GM18870 (cell line): ENCODE measurements around the gene LBX2.
"Not testable (repeated sequence)": the region's sequence is repeated elsewhere in the genome, so short reads cannot be mapped to it uniquely, and the experiment has no call there.

Experiments used
- ATAC-seq: cut with Tn5 transposase; IDR thresholded peaks from one replicate; pipeline ENCODE4 v1.9.1; 2021; ENCODE audit warnings: moderate library complexity; ENCODE audit not compliant: unreplicated experiment

LBX2 gene

DNA sequence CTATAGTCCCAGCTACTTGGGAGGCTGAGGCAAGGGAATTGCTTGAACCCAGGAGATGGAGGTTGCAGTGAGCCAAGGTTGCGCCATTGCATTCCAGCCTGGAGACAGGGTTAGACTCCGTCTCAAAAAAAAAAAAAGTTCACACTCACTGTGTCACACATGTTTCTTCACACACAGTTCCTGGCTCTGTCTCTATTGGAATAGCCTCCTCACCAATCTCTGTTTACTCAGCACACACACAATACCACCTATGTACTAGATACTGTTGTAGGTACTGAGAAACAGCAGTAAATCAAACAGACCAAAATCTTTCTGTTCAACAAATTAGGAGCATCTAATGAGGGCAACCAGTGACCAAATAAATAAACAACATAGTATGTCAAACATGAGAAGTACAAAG lies 13.3 kb downstream of the LBX2 start:
- ATAC-seq: no peak

GRCh38 chr2:74483675-74484164 lies 15.7 kb downstream of the LBX2 start:
- ATAC-seq: not testable (repeated sequence)

DNA sequence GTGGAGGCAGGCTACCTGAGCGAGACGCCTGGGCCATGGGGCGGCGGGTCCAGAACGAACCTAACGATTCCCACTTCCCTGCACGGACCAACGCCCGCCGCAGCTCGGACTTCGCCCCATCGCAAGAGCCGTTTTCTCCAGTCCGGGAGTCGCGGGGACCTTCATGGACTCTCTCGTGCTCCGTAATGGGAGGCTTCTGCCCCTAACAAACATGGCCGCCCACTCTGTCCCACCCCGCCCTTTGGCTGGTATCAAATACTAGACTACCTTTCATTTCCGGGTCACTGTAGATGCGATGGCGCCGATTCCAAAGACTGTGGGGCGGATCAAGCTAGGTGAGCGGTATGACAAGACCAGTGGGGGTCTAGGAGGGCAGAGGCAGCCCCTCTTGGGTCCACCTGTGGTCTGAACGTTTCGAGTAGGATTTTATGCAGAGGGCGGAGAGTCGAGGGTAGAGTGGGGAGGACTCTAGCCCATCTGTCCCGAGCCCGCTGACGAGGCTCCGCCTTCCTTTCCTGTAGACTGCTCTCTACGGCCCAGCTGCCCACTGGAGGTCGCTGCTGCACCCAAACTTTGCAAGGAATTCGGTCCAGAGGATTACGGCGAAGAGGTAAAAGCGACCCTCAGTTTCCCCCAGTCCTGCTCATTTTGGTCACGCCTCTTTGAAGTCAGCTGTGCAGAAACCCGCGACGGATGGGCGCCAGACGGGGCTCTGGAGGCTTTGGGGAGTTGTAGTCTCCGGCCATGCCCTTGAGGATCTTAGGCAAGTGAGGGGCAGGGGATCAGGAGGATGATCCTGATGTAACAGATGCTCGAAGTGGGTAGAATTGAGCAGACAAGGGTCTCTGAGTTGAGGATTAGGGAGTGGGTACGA lies 16.4 kb downstream of the LBX2 start, which contains the start of the genes CCDC142 and TTC31:
Gene CCDC142, minus strand, starts transcription at position 198 of the 874 bp plus-strand sequence. Its CDS starts 161 bp downstream, at position 37.
Gene TTC31, plus strand, starts transcription at position 281 of the 874 bp plus-strand sequence. Its CDS starts 15 bp downstream, at position 296.
- peak; percentile 91 for ATAC-seq

DNA sequence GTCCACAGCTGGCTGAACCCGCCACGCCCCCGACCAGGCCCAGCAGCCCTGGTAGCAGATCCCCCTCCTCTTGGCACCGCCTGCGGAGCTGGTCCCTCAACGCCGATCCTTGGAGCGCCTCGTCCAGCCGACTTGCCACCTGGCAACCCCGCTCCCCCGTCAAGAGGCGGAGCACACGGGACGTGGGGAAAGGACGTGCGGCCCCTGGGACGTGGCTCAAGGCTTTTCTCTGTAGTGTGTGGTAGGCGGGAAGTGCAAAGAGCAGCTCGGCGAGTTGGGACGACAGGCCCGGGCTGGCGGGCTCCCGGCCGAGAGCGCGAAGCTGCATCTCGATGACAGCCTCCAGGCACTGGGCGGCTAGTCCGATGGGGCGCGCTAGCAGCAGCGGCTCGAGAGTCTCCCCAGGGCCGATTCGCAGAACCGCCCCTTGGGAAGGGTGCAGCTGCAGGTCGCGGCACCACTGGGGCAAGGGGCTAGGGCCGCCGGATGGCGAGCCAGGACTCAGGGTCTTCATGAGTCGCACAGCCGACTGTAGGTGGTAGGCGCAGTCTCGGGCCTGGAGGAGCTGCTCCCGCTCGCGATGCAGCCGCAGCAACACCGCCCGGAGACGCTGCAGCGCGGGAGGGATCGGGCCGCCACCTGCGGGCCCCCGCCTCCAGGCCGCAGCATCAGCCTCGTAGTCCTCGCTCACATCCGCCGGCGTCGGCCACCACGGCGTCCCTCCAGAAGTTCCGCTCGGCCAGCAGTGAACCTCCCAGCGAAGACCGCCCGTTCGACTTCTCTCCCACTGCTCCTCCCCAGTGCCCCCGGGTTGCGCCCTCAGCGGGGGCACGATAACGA lies 17.2 kb downstream of the LBX2 start:
- peak; percentile 33 for ATAC-seq

GRCh38 chr2:74481431-74481830 lies 18.0 kb downstream of the LBX2 start:
- no peak for ATAC-seq

- ATAC-seq: no peak
Measured at GRCh38 chr2:74474899-74475298, 24.5 kb downstream of the LBX2 start.

DNA sequence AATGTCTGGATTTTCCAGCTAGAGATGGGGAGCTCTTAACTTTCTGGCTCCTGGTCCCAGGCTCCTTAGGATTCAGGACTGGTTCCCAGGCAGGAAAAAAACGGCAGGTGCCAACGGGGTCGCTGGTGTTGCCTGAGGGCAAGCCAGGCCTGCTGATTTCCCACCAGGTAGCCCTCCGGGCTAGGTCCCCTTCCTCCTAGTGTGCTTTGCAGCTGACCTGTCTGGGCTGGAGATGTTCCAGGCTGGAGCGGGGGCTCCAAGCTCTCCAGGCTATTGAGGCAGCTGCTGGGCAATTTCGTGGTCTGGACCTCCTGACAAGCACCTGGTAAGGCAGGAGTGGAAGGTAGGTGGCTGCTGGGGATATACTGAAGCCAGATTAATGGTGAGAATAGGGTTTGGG lies 24.9 kb downstream of the LBX2 start:
- ATAC-seq: no peak

DNA sequence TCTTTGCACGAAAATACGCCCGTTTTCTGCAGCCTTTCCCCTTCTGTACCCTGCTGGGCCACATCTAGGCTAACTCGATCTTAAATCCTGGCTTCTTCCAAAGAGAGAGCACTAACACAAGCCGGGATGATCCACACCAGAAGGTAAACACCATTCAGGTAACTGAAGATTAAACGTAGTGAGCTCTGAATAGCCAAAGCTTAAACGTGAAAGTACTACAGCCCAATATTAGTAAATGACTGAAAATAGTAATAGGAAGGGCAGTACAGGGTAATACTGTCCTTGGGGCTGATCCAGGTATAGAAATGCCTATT lies 26.5 kb downstream of the LBX2 start:
- ATAC-seq: no peak

- ATAC-seq: peak; percentile 60
Measured at GRCh38 chr2:74472086-74472944, 27.1 kb downstream of the LBX2 start, which contains the start of gene MRPL53. MRPL53 (minus strand) TSS chr2:74472680; CDS start chr2:74472660, 20 bp downstream.

DNA sequence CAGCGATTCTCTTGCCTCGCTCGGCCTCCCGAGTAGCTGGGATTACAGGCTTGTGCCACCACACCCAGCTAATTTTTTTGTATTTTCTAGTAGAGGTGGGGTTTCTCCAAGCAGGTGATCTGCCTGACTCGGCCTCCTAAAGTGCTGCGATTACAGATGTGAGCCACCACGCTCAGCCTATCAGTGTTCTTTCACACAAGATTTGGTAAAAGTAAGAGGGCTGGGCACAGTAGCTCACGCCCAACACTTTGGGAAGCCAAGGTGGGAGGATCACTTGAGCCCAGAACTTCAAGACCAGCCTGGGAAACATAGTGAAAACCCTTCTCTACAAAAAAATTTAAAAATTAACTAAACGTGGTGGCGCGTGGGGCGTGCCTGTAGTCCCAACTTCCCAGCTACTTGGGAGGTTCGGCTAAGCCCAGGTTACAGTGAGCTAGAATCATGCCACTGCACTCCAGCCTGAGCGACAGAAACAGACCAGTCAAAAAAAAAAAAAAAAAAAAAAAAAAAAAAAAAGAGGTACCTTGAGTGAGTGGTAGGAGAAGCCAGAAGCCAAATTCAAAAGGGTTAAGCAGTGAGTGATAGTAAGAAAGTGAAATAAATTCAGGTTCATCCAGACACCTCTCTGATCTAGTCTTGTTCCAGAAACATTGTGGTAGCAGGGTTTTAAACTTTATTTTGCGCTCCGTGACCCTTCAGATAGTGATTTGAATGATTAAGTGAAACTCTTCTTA lies 27.9 kb downstream of the LBX2 start:
- no peak for ATAC-seq

- not testable (repeated sequence) for ATAC-seq
Measured at GRCh38 chr2:74470742-74471141, 28.7 kb downstream of the LBX2 start.

GRCh38 chr2:74464406-74464805 lies 35.0 kb downstream of the LBX2 start:
- no peak for ATAC-seq

GRCh38 chr2:74462786-74463105 lies 36.7 kb downstream of the LBX2 start:
- ATAC-seq: no peak

DNA sequence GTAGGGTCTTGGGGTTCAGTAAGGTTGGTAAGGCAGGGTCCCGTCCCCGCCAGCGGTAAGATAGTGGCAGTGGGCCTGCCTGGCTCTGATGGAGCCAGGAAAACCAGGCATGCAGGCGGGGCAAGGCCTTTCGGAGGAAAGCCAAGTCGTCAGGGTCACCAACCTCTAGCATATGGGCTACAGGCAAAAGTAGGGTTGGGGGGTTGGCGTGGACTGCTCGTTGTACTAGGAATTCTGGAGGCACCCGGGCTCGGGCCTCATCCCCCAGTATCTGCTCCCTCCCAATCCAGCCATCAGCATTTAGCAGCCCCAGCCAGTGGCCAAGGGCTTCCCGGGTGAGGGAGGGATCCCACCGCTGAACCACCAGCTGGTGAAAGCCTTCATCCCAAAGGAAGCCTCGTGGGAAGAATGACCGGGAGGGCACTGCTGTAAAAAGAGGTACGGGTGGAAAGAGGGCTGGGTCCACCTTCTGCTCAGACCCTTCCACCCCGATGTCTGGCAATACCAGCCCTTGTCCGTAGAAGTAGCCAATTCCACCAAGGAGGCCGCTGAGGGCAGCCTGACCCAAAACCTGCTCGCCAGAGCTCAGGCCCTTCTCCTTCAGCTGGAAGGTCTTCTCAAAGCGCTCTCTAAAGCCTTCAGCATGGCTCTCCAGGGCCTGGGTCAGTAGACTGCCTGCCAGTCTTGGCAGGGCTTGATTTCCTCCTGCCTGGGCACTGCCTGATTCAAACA lies 37.2 kb downstream of the LBX2 start:
- no peak for ATAC-seq

DNA sequence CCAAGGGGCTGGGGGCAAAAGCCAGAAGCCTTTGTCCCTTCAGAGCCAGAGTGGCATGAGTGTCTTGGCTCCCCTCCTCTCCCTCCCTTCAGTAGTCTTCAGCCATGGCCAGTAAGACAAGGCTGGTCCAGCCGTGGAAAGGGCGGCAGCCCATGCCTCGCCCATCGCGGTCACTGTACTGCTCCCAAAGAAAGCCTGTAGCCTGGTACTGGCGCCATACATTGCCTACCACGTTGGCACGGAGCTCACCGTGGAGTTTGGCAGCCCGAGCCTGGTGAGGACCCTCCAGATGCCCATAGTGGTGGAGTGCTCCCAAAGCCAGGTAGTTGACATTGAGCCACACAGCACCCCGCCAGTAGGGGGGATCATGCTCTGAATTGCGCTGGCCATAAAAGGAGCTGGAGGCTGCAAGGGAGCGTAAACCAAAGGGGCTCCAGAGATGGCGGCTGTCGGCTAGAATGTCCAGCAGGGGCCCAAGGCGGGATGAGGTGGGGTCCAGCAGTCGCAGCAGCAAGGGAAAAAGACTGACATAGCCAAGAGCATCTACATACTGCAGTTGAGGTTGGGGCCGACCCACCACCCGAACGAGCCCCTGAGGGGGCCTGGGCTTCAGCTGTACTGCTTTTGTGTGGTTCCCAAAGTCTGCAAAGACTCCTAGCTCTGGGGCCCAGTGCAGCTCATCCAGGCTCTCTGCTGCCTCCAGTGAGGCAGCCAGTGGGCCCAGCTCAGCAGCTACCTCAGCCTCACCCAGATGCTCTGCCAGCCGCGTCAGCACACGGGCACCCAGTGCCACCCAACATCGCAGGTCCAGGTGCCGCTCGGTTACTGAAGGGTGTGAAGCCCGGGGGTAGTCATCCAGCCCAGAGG lies 38.0 kb downstream of the LBX2 start:
- no peak for ATAC-seq

DNA sequence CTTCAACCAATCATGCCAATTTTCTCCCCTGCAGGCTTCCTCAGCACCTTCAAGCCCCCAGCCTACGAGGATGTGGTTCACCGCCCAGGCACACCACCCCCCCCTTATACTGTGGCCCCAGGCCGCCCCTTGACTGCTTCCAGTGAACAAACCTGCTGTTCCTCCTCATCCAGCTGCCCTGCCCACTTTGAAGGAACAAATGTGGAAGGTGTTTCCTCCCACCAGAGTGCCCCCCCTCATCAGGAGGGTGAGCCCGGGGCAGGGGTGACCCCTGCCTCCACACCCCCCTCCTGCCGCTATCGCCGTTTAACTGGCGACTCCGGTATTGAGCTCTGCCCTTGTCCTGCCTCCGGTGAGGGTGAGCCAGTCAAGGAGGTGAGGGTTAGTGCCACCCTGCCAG lies 39.2 kb downstream of the LBX2 start:
- not testable (repeated sequence) for ATAC-seq

DNA sequence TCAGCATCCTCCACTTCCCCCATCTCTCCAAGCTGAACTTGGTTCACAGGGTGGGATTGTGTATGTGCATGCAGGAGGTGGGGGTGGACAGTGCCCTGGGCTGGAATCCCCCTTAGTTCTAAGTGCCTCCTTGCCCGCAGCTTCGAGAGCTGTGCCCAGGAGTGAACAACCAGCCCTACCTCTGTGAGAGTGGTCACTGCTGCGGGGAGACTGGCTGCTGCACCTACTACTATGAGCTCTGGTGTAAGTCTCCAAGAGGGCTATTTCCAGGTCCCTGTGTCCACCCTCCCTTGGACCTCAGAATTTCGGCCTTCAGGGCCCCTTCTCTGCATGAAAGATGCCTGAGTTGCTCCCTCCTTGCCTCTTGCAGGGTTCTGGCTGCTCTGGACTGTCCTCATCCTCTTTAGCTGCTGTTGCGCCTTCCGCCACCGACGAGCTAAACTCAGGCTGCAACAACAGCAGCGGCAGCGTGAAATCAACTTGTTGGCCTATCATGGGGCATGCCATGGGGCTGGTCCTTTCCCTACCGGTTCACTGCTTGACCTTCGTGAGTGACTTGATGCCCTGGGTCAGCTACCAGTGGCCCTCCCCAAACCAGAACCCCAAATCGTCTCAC lies 39.8 kb downstream of the LBX2 start:
- not testable (repeated sequence) for ATAC-seq

DNA sequence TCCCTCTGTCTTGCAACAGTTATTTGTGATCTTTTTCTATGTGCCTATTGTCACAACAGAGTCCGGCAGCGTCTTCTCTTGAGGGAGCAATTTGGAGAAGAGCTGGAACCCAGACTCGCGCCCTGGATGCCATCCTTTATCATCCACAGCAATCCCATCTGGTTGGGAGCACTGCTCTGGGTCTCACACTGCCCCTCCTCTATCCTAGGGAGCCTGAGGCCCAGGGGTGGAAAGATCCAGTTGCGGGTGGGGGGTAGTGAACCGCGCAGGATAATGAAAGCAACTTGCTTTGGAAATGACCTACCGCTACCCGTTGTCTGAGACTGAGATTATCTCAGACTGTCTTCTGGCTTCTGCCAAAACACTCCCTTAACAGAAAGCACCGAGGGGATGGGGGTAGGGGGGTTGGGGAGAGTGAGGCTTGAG lies 40.5 kb downstream of the LBX2 start:
- no peak for ATAC-seq
